Upper lobe of left lung (tissue), 6 donors: ENCODE measurements around the gene FFAR2. TPM values are rescaled to one million over a fixed set of nuclear protein-coding genes. Genes with fewer than 3 reads are reported as not detected.
A peak's percentile ranks its signal among the peaks of the same experiment; 100 is the strongest.

ENCODE experiments used
- ATAC-seq, 2 donors: fragments of 200-7000 bp; cut with Tn5 transposase; one replicate each; pipeline ENCODE4 v1.9.1; 2022; ENCODE audit warnings: mild to moderate bottlenecking in 2 of 2, moderate library complexity in 2 of 2; ENCODE audit not compliant: low FRiP score in 2 of 2
- DNase-seq, 2 donors: peaks; one replicate each; pipeline ENCODE4 v3.0.0-alpha.2; 2019 to 2020
- H3K27ac ChIP-seq, 4 donors: fragments of 200-600 bp; sonication (generic); one replicate each; pipeline ENCODE4 v1.5.1; 2016 to 2019
- H3K27me3 ChIP-seq, 4 donors: fragments of 200-600 bp; sonication (generic); one replicate each; pipeline ENCODE4 v1.5.1; 2017 to 2019
- H3K36me3 ChIP-seq, 4 donors: fragments of 200-600 bp; sonication (generic); one replicate each; pipeline ENCODE4 v1.5.1; 2016 to 2019
- H3K4me1 ChIP-seq, 4 donors: fragments of 200-600 bp; sonication (generic); one replicate each; pipeline ENCODE4 v1.5.1; 2018 to 2019
- H3K4me3 ChIP-seq, 4 donors: fragments of 200-600 bp; sonication (generic); one replicate each; pipeline ENCODE4 v1.5.1; 2017 to 2019; ENCODE audit warnings: mild to moderate bottlenecking in 2 of 4, moderate library complexity in 1 of 4
- H3K9me3 ChIP-seq, 4 donors: fragments of 200-600 bp; sonication (generic); one replicate each; pipeline ENCODE4 v1.5.1; 2018 to 2019
- EP300 ChIP-seq, 4 donors: sonication (generic); formaldehyde crosslinking; IDR thresholded peaks; one replicate each; pipeline ENCODE4 v1.5.1; 2017; ENCODE audit warnings: antibody characterized with exemption in 4 of 4, control low read depth in 2 of 4
- POLR2A ChIP-seq, 4 donors: fragments of 450-650 bp; IDR thresholded peaks; one replicate each; pipeline ENCODE4 v1.5.1; 2016 to 2017; ENCODE audit warnings: antibody characterized with exemption in 4 of 4, mild to moderate bottlenecking in 2 of 4
- POLR2AphosphoS5 ChIP-seq, 2 donors: sonication (generic); formaldehyde crosslinking; IDR thresholded peaks; one replicate each; pipeline ENCODE4 v1.5.1; 2017; ENCODE audit warnings: antibody characterized with exemption in 2 of 2
- WGBS, 2 donors: methylation state at CpG; one replicate each; pipeline ENCODE4 v1.1.5; 2017 to 2018; 5-methylcytosine and 5-hydroxymethylcytosine counted together
- total RNA-seq, 6 donors: library from RNA; depleted of rRNA in 4 of 6; stranded (reverse); fragments of >200 nt in 4 of 6; gene quantifications; one replicate each; pipeline versions ENCODE4 v1.1.0 to v1.2.1, GENCODE V29; 2016 to 2021
- TF ChIP-seq, protein P1 (sequence below), 6 experiments: fragments of 450-650 bp in 4 of 6; fragments of 200-600 bp in 2 of 6; sonication (generic) in 2 of 6; IDR thresholded peaks; one replicate each; pipeline ENCODE4 v1.5.1; 2016 to 2019; ENCODE audit warnings: antibody characterized with exemption in 6 of 6
- donor health status: DM: no; HTN: no; CAD: no; lungs with moderate emphysema.
- donor health status: DM: no; HTN: yes; CAD: no; lungs with severe emphysema.

FFAR2 gene
- total RNA-seq: 1 to 10 TPM in 3 of 6 donors, under 1 TPM in 2, not detected in 1; 0.22 to 9.0 (median 2.1) TPM

DNA sequence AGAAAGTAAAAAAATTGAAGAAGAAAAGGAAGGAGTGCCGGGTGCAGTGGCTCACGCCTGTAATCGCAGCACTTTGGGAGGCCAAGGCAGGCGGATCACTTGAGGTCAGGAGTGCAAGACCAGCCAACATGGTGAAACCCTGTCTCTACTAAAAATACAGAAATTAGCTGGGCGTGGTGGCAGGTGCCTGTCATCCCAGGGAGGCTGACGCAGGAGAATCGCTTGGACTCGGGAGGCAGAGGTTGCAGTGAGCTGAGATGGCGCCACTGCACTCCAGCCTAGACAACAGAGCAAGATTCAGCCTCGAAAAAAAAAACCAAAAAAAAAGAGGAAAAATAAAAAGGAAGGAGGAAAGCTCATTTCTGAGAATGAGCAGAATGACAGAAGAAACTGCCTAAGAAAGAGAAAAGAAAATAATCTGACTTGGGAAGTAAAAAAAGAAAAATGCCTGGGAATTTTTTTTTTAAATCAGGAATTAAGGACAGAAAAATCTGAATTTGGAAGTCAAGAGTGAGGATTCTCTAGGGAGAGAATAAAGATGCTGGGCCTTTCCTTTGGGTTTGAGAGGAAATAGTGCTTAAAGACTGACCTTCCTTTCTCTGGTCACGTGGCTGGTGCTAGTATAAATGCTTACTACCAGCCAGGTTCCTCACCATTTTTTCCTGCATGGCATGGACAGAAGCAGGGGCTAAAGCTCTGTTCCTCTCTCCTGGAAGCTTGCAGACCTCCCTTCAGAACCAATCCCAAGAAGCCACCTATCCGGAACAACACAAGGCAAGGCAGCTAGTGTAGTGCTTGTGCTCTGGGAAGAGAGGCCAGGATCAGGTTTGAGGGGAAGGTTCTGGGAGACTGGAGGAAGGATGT is at the start of gene FFAR2:
Gene FFAR2 (plus strand): TSS at position 652 of the 864 bp plus-strand sequence. CDS start 1,458 bp downstream, outside the sequence.
- peak within 1 kb of the TSS; percentile 68 to 79 (median 76) for H3K27ac ChIP-seq
- H3K36me3 ChIP-seq: no peaks in the 10 kb centered on the region
- DNase-seq (no peak), ATAC-seq (peak in 1 of 2 donors; percentile 34)
- H3K4me3 ChIP-seq: peak within 1 kb of the TSS in 1 of 4 donors; percentile 20
- no peaks in the 10 kb centered on the region for H3K27me3 ChIP-seq
- H3K4me1 ChIP-seq: peaks cover 18 to 44% (median 23%) of the 10 kb centered on the region in 4 donors
- TF ChIP-seq POLR2A (IDR thresholded peaks at IDR 0.05) (no peak), POLR2AphosphoS5 (IDR thresholded peaks at IDR 0.05) (no peak), EP300 (IDR thresholded peaks at IDR 0.05) (no peak)
- TF ChIP-seq, protein P1, sequence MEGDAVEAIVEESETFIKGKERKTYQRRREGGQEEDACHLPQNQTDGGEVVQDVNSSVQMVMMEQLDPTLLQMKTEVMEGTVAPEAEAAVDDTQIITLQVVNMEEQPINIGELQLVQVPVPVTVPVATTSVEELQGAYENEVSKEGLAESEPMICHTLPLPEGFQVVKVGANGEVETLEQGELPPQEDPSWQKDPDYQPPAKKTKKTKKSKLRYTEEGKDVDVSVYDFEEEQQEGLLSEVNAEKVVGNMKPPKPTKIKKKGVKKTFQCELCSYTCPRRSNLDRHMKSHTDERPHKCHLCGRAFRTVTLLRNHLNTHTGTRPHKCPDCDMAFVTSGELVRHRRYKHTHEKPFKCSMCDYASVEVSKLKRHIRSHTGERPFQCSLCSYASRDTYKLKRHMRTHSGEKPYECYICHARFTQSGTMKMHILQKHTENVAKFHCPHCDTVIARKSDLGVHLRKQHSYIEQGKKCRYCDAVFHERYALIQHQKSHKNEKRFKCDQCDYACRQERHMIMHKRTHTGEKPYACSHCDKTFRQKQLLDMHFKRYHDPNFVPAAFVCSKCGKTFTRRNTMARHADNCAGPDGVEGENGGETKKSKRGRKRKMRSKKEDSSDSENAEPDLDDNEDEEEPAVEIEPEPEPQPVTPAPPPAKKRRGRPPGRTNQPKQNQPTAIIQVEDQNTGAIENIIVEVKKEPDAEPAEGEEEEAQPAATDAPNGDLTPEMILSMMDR (IDR thresholded peaks at IDR 0.05): no peak
- WGBS, 2 donors: 75 to 82% methylated on average over 12 of the region's 12 CpGs
- H3K9me3 ChIP-seq: no peaks in the 10 kb centered on the region

DNA sequence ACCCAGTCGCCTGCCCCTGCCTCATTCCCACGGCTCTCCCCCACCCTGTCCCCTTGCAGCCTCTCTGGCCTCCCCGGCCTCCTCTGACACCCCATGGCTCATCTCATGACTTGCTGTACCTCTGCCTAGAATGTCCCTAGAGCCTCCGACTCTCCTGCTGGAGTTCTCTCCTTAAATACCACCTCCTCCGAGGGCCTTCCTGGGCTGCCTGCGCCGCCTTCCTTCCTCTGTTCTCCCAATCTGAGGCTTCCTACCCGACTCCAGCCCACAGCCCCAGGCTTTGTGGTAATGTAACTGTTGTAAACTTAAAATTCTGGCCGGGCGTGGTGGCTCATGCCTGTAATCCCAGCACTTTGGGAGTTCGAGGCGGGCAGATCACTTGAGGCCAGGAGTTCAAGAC is 49.5 kb upstream of the FFAR2 start:
- Histone ChIP-seq H3K36me3 (no peaks in the 10 kb centered on the region), H3K27ac (no peak overlapping the region), H3K9me3 (no peaks in the 10 kb centered on the region), H3K4me1 (peaks cover 0 to 3% (median 0%) of the 10 kb centered on the region in 4 donors), H3K27me3 (no peaks in the 10 kb centered on the region), H3K4me3 (no peak overlapping the region)
- ATAC-seq: no peak
- TF ChIP-seq, protein P1 (IDR thresholded peaks at IDR 0.05): no peak
- TF ChIP-seq POLR2AphosphoS5 (IDR thresholded peaks at IDR 0.05): no peak
- TF ChIP-seq POLR2A (IDR thresholded peaks at IDR 0.05): no peak
- no peak for TF ChIP-seq EP300 (IDR thresholded peaks at IDR 0.05)
- WGBS, 2 donors: 87 to 91% methylated on average over 12 of the region's 12 CpGs
- DNase-seq: no peak

DNA sequence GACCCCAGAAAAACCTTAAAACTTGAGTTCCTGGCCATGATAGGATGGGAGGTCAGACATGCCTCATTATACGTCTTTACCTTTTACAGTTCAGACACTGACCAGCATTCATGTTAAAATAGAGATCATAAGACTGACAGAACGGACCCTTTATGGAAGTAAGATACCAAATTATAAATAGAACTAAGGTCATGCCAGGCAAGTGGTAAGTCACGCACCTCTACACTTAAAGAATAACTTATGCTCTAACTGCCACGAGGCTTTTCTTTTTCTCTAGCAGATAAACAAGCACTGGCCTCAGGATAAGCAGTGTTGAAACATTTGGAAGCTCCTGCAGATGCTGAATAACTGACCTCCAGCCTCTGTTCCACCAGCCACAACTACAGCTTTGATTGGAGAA is 48.8 kb upstream of the FFAR2 start:
- Histone ChIP-seq H3K27me3 (no peaks in the 10 kb centered on the region), H3K9me3 (no peaks in the 10 kb centered on the region), H3K36me3 (no peaks in the 10 kb centered on the region), H3K4me1 (peaks cover 0 to 3% (median 0%) of the 10 kb centered on the region in 4 donors), H3K4me3 (no peak overlapping the region), H3K27ac (no peak overlapping the region)
- ATAC-seq: no peak
- TF ChIP-seq, protein P1 (IDR thresholded peaks at IDR 0.05): no peak
- no peak for TF ChIP-seq POLR2AphosphoS5 (IDR thresholded peaks at IDR 0.05)
- TF ChIP-seq POLR2A (IDR thresholded peaks at IDR 0.05): no peak
- TF ChIP-seq EP300 (IDR thresholded peaks at IDR 0.05): no peak
- 66 to 83% methylated on average over 4 of the region's 4 CpGs for WGBS, 2 donors
- DNase-seq: no peak

DNA sequence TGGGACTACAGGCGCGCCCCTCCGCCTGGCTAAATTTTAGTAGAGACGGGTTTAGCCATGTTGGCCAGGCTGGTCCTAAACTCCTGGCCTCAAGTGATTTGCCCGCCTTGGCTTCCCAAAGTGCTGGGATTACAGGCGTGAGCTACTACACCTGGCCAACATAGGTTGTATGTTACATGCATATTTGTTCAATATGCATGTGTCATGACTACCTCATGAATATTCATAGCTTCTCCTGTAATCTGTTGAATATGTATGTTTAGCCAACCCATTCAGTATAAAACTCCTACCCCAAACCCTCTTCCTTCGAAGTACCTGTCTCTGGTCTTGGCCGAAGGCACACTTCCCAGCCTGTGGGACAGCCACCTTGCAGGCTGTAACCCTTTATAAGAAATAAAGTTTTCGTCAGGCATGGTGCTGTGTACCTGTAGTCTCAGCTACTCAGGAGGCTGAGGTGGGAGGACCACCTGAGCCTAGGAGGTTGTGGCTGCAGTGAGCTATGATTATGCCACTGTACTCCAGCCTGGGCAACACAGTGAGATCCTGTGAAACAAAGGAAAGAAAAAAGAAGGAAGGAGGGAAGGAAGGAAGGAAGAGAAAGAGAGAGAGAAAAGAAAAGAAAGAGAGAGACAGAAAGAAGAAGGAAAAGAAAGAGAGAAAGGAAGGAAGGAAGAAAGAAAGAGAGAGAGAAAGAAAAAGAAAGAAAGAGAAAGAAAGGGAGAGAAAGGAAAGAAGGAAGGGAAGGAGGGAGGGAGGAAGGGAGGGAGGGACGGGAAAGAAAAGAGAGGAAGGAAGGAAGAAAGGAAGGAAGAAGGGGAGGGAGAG is 47.9 kb upstream of the FFAR2 start:
- 86 to 94% methylated on average over 10 of the region's 10 CpGs for WGBS, 2 donors
- TF ChIP-seq POLR2A (IDR thresholded peaks at IDR 0.05): no peak
- no peak for TF ChIP-seq EP300 (IDR thresholded peaks at IDR 0.05)
- TF ChIP-seq, protein P1 (IDR thresholded peaks at IDR 0.05): no peak
- no peak for TF ChIP-seq POLR2AphosphoS5 (IDR thresholded peaks at IDR 0.05)

More for the DNA sequence above, 47.9 kb upstream of the FFAR2 start:
- Histone ChIP-seq H3K36me3 (no peaks in the 10 kb centered on the region), H3K9me3 (no peaks in the 10 kb centered on the region), H3K4me3 (no peak overlapping the region), H3K27ac (no peak overlapping the region), H3K27me3 (no peaks in the 10 kb centered on the region), H3K4me1 (peaks cover 0 to 3% (median 0%) of the 10 kb centered on the region in 4 donors)
- DNase-seq (no peak), ATAC-seq (no peak)
